Calu3 (cell line): ENCODE data around the gene RPRML. TPM values are rescaled to one million over a fixed set of nuclear protein-coding genes. Genes with fewer than 3 reads are reported as not detected.

Experiments
- BruUV-seq: library from RNA; stranded (reverse); fragments of 400-500 nt; replicated peaks from 2 replicates; lab custom pipeline; 2021; lab: Mats Ljungman, UMichigan
- CTCF ChIA-PET: fragments of 300-600 bp; sonication (Branson Sonifier 250); formaldehyde crosslinking; loops from one replicate; lab custom pipeline; 2022; ENCODE audit warnings: antibody characterized with exemption; lab: Charles Lee
- DNase-seq: peaks from one replicate; pipeline ENCODE4 v3.0.0; 2022
- H3K27ac Mint-ChIP-seq: one replicate; pipeline ENCODE4 v1.8.0; 2022; ENCODE audit warnings: mixed read lengths; ENCODE audit not compliant: unreplicated experiment
- H3K27me3 Mint-ChIP-seq: one replicate; pipeline ENCODE4 v1.8.0; 2022; ENCODE audit warnings: mixed read lengths; ENCODE audit not compliant: unreplicated experiment
- H3K36me3 Mint-ChIP-seq: one replicate; pipeline ENCODE4 v1.8.0; 2022; ENCODE audit warnings: mild to moderate bottlenecking, moderate library complexity, mixed read lengths; ENCODE audit not compliant: insufficient read depth, unreplicated experiment
- H3K4me1 Mint-ChIP-seq: one replicate; pipeline ENCODE4 v1.8.0; 2022; ENCODE audit warnings: mild to moderate bottlenecking, low read depth, mixed read lengths; ENCODE audit not compliant: unreplicated experiment
- H3K4me3 Mint-ChIP-seq: one replicate; pipeline ENCODE4 v1.8.0; 2022; ENCODE audit warnings: mild to moderate bottlenecking, low read depth, moderate library complexity, mixed read lengths; ENCODE audit not compliant: unreplicated experiment
- H3K9me3 Mint-ChIP-seq: one replicate; pipeline ENCODE4 v1.8.0; 2022; ENCODE audit warnings: low read depth, mixed read lengths; ENCODE audit not compliant: unreplicated experiment
- intact Hi-C: fragments of 100-400 bp; cut with micrococcal nuclease; formaldehyde crosslinking; loops from one replicate; pipeline ENCODE4 v1.10.0; 2022; ENCODE audit not compliant: unreplicated experiment
- microRNA-seq: library from miRNA; unstranded; fragments of <30 nt; microRNA quantifications from one replicate; pipeline ENCODE4 v1.2.0, GENCODE V29; 2022
- total RNA-seq: library from RNA; stranded (reverse); gene quantifications from 2 replicates; pipeline ENCODE4 v1.2.3, GENCODE V29; 2022
- TF ChIP-seq, protein P1 (sequence below): fragments of 200-600 bp; IDR thresholded peaks from one replicate; pipeline ENCODE4 v1.8.0; 2022; ENCODE audit warnings: antibody characterized with exemption; ENCODE audit not compliant: unreplicated experiment

The RPRML gene
- total RNA-seq, 1 experiment from 2014 or later: not detected

DNA sequence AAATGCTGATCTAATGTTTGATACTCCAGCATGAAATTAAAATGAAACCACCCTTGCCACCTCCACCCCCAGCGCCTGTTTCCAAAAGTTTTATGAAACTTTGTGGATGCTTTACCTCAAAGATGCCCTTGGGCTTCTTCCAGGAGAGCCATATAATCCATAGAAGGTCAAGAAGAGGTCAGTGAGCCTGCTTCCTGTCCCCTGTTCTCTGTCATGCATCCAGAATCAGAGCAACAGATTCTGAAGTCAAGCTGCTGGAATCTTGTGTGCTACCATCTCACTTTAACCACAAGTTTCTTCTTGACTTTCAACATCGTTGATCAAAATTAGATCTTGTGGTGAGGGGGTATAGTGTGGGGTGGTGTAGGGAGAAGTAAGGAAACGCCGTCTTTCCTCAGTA, 47.5 kb downstream of the RPRML start:
- peaks cover 9% of the 10 kb centered on the region for H3K4me1 Mint-ChIP-seq
- no TSS peak for BruUV-seq

DNA sequence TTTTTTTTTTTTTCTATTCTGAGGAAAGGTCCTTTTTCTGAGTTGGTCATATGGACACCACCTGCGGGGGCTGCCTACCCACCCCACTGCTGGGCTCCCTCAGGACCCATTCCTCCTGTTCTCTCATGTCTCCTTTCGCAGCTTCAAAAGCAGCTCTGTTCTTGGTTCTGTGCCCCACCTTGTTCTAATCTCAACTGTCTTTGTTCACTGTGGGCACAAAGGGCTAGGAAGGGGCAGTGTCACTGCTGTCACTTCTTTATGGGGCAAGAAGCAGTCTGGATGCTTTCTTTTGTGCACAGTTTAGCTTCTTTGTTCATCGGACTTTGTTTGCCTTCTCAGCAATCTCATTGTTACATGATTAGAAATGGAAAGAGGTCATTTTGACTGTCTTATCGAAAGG, 49.0 kb downstream of the RPRML start:
- CTCF ChIA-PET: interaction anchor here (0.7 kb wide), 1 partner anchor 1084 kb away, joined by 5 read pairs; no protein-coding TSS in a partner anchor
- Mint-ChIP-seq H3K27ac (no peak overlapping the region), H3K36me3 (peaks cover 58% of the 10 kb centered on the region), H3K4me3 (no peak overlapping the region), H3K27me3 (no peaks in the 10 kb centered on the region), H3K9me3 (no peaks in the 10 kb centered on the region), H3K4me1 (peaks cover 15% of the 10 kb centered on the region)
- intact Hi-C loops: no loop called here
- DNase-seq: no peak
- BruUV-seq: no TSS peak
- TF ChIP-seq, protein P1, sequence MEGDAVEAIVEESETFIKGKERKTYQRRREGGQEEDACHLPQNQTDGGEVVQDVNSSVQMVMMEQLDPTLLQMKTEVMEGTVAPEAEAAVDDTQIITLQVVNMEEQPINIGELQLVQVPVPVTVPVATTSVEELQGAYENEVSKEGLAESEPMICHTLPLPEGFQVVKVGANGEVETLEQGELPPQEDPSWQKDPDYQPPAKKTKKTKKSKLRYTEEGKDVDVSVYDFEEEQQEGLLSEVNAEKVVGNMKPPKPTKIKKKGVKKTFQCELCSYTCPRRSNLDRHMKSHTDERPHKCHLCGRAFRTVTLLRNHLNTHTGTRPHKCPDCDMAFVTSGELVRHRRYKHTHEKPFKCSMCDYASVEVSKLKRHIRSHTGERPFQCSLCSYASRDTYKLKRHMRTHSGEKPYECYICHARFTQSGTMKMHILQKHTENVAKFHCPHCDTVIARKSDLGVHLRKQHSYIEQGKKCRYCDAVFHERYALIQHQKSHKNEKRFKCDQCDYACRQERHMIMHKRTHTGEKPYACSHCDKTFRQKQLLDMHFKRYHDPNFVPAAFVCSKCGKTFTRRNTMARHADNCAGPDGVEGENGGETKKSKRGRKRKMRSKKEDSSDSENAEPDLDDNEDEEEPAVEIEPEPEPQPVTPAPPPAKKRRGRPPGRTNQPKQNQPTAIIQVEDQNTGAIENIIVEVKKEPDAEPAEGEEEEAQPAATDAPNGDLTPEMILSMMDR: no peak

More for the DNA sequence above, 47.5 kb downstream of the RPRML start:
- Mint-ChIP-seq H3K27ac (no peak overlapping the region), H3K4me3 (no peak overlapping the region), H3K27me3 (no peaks in the 10 kb centered on the region), H3K36me3 (peaks cover 70% of the 10 kb centered on the region), H3K9me3 (no peaks in the 10 kb centered on the region)
- TF ChIP-seq, protein P1: no peak
- CTCF ChIA-PET: no interaction called here
- DNase-seq: no peak
- intact Hi-C loops: no loop called here

- Mint-ChIP-seq H3K4me1 (peaks cover 17% of the 10 kb centered on the region), H3K27me3 (no peaks in the 10 kb centered on the region), H3K36me3 (peaks cover 51% of the 10 kb centered on the region), H3K9me3 (no peaks in the 10 kb centered on the region), H3K4me3 (no peak overlapping the region), H3K27ac (no peak overlapping the region)
- CTCF ChIA-PET: interaction anchor here (0.7 kb wide), 1 partner anchor 1084 kb away, joined by 5 read pairs; no protein-coding TSS in a partner anchor
- TF ChIP-seq, protein P1: no peak
- DNase-seq: no peak
- BruUV-seq: no TSS peak
- intact Hi-C loops: no loop called here
Measured at GRCh38 chr17:46929413-46929812, 49.6 kb downstream of the RPRML start.

DNA sequence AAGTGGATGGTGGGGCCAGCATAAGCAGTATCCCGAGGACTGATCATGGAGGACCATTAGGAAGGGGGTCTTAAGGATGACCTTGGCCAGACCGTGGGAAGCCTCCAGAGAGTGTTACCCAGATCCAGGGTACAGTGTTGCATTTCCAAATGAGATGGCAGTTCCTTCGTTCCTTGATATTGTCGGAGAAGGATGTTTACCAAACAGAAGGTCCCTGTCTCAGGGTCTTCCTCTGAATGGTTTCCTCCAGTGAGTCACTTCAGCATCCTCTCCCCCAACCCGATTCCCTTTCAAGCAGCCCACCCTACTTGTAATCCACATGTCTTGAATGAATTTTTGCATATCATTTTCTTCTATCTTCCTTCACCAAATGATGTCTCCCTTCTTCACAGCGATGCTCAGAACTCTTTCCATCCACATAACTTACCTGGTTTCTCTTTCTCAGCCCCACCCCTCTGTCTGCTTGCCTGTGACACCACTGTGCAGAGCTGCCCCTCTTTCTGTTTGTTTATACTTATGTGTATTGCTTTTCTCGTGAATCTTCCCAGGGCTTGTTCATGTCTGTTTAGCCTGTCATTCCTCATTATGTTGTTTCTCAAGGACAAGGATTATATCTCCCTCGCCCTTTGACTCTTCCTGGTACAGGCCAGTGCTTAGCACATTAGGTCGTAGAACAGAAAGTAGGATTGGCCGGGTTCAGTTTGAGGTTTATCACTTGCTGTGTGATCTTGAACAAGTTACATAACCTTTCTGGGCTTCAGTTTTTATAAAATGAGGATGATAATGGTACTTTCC, 50.4 kb downstream of the RPRML start:
- H3K36me3 Mint-ChIP-seq: peaks cover 52% of the 10 kb centered on the region
- no peak overlapping the region for H3K27ac Mint-ChIP-seq
- intact Hi-C loops: no loop called here
- TF ChIP-seq, protein P1: no peak
- no peak for DNase-seq
- CTCF ChIA-PET: no interaction called here
- no TSS peak for BruUV-seq
- H3K4me3 Mint-ChIP-seq: no peak overlapping the region
- H3K4me1 Mint-ChIP-seq: peaks cover 17% of the 10 kb centered on the region
- H3K27me3 Mint-ChIP-seq: no peaks in the 10 kb centered on the region
- no peaks in the 10 kb centered on the region for H3K9me3 Mint-ChIP-seq

Small RNAs within 50 kb of the gene (microRNA-seq; reads per million reads assigned to microRNA genes)
- not detected for gene MIR5089

Other genes starting within 250 kb of the RPRML start
- gene WNT3, start 160.6 kb downstream of the RPRML start, total RNA-seq: 5.2 and 6.1 TPM in 2 replicates
- gene WNT9B, start 127.7 kb downstream of the RPRML start, total RNA-seq: not detected in 2 replicates
- 90.7 and 91.2 TPM in 2 replicates for gene GOSR2, start 56.1 kb downstream of the RPRML start, total RNA-seq
- 132 and 133 TPM in 2 replicates for gene CDC27, start 210.0 kb upstream of the RPRML start, total RNA-seq
- gene MYL4, start 230.1 kb upstream of the RPRML start, total RNA-seq: not detected in 2 replicates